Right lung (tissue), 5 donors: Measurements from ENCODE around the gene GJA3. TPM values are rescaled to one million over a fixed set of nuclear protein-coding genes. Genes with fewer than 3 reads are reported as not detected.

ENCODE experiments used
- DNase-seq, 2 donors: peaks; one replicate each; pipeline ENCODE4 v3.0.0-alpha.2; 2013
- polyA plus RNA-seq, 5 donors: library from polyadenylated mRNA; unstranded; fragments of 120-200 nt; gene quantifications; one replicate each; pipeline versions ENCODE4 v1.2.1 to v1.2.3, GENCODE V29; 2013; ENCODE audit warnings: inconsistent platforms in 1 of 5, low replicate concordance in 1 of 5; ENCODE audit not compliant: insufficient read length in 5 of 5, insufficient read depth in 1 of 5

Gene GJA3
- polyA plus RNA-seq, 5 donors, result 0.04 to 0.18 (median 0.07) TPM

- no peak for DNase-seq
These were observed 24.7 kb upstream of the GJA3 start for GRCh38 chr13:20185366-20186056.

GRCh38 chr13:20182231-20182846 is 21.5 kb upstream of the GJA3 start:
- peak in 1 of 2 donors; percentile 60 for DNase-seq

GRCh38 chr13:20181188-20181587 is 20.3 kb upstream of the GJA3 start:
- DNase-seq, result no peak

DNA sequence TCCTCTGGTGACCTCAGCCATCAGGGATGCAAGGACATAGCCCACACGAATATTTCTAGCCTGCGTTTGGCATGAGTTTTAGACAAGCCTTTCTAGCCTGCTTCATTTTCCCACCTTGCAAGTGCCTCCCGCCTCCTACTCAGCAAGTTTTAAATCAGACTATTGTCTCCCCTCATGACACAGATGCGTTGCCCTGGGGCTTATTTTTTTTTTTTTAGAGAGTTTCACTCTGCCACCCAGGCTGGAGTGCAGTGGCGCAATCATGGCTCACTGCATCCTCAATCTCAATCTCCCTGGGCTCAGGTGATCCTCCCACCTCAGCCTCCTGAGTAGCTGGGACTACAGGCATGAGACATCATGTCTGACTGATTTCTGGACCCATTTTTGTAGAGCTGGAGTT is 17.3 kb upstream of the GJA3 start:
- no peak for DNase-seq

DNA sequence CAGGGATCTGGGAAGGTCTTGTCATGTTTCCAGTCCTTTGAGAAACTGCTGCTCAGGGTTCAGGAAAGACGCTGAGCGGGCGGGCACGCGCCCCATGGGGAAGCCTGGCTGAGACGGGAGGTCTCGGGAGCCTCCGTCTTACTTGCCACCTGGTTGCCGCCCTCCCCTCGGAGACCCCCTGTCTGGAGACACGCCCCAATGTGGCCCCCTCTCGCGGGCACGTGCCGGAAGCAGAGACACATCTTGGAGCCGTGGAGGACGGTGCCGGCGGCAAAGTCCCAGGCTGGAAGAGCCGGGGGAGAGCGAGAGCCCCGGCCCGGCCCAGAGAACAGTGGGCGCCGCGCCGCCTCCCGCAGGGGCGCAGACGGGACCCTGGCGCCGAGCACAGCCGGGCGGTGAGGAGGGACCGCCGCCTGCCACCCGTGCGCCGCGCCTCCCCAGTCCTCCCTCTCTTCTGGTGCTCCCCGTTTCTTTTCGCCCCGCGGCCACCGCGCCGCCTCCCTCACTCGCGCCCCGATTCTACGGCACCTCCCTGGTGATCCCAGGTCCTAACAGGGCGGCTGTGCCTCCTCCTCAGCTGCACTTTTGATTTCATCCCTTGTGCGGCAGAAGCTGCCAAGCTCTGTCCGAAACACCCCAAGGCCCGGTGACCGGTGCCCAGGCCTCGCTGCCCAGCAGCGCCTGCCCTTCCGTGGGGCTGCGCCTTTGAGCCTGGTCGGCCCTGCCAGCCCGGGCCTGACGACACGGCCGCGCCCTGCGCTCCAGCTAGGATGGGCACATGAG is 16.4 kb upstream of the GJA3 start:
- DNase-seq, result no peak

DNA sequence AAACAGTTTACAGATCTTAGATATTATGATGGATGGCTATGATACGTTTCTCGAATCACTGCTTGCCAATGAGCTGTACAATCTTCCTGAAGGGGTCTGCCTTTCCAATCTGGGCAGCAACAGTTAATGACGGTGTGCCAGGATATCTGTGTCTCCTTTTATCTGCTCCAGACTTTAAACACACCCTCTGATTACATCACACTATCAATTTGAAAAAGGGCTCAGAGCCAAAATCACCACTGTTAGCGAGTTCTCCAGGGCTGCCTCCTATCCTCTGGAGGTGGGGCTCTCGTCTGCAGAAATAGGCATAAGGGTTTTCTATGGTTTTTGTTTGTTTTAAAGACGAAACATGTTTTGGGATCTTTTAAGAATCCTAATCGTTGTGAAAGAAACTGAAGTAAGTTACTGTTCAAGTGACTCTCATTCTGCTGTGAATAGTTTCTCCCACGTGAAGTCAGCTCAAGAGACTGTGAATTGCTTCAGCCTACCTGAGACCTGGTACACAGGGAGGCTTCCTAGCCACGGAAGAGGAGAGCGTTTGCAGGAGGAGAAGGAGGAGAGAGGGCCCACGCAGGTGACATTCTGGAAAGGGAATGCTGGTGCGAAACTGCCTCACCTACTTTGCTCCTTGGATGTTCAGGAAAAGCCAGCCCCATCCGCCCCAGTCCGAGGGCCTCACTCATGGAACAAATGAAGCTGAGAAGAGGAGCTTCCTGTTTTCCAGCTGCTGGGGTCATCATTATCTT is 15.2 kb upstream of the GJA3 start:
- DNase-seq, result no peak

GRCh38 chr13:20175406-20175794 is 14.5 kb upstream of the GJA3 start:
- DNase-seq, result no peak

- peak; percentile 66 to 72 for DNase-seq
These were observed 14.0 kb upstream of the GJA3 start for GRCh38 chr13:20174656-20175405.

- no peak for DNase-seq
These were observed 12.4 kb upstream of the GJA3 start for GRCh38 chr13:20173116-20173746.

DNA sequence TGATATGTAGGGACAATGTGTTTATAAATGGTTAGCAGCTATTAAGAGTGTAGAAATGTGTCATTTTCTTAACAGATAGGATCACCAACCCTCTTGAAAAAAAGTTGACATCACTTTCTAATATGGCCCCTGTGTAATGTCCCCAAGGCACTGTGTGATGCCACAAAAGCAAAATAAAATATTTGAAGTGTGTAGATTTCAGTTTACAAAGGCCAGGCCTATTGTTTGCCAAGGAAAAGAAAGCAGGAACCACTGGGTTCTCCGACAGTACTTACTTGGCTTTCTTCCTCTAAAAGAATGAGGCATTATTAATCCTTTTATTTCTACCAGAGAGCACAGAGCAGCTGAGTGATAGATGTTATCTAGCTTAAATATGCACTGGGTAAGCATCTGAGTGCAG is 10.5 kb upstream of the GJA3 start:
- DNase-seq, result no peak

- DNase-seq, result no peak
These were observed 10.1 kb upstream of the GJA3 start for GRCh38 chr13:20170921-20171320.

GRCh38 chr13:20168396-20168795 is 7.5 kb upstream of the GJA3 start:
- DNase-seq, result no peak

- DNase-seq, result no peak
These were observed 4.8 kb upstream of the GJA3 start for GRCh38 chr13:20165417-20166257.

DNA sequence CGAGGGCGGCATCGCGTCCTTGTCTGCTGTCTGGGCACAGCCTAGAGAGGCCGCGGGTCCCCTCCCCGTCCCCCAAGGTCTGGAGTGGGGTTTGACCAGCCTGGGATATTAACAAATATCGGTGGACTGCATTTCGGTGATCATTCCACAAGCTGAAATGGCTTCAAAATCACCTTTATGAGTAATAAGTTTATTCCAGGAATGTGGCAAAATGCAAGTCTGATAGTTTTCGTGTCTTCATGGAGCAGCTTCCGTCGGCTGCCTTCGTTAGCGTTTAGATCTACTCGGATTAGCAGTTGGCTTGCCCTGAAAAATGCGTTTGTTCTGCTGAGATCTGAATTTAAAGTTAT is 1.1 kb upstream of the GJA3 start:
- no peak for DNase-seq

DNA sequence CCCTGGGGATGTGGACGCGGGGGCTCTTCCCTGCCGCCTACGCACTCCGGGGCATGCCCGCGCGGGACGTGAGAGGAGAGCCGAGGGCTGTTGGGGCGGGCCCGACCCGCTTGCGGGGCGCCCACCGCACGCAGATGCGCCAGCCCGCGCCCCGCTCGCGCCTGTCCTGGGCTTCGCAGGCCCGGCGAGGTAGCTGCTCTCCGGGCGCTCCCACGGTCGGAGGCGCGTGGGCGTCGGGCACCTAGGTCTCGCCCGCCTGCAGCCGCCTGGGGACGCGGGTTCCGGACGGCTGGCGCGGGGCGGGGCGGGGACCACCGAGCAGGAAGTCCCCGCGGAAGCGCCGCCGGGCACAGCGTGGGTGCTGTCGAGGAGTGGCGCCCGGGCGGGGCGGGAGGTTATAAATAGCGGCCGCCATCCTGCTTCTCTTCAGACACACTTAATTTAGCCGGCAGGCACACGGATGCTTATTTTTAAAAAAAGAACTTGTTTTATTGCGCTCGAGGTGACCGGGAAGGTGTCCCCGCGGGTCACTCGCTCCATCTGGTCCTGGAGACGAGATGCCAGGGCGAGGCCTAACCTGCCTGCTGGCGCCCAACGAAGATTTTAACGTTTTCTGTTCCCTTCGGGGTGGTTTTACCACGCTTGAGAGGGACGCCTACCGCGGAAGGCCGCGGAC is 561 bp upstream of the GJA3 start:
- DNase-seq, result no peak

DNA sequence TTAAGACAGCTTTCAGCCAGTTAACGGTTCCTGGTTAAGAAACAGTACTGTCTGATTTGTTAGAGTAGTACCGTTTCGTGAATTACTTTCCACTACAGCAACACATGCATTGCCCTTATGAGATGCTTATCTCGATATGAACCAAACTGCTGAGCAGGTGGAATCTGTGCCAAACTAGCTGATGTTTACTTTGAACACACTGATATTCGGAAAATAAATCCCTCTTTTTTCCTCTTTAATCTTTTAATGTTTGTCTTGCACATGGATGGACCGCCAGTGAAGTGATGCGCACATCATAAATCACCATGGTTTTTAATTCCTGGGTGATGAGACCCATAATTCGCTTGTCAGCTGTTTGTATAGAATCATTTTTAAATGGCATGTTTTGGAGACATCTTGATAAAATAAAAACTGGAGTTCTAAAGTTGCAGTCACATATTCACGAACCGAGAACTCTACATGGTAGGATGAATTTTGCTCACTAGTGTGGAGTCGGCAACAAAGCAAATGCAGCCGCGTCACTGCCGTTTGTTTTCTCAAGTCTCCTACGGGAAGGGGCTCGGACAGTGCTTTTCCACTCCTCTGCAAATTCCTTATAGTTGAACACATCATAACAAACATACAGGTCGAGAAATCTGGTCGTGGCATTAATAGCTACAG is 1.1 kb downstream of the GJA3 start:
- no peak for DNase-seq

GRCh38 chr13:20157151-20157796 is 3.6 kb downstream of the GJA3 start:
- no peak for DNase-seq

DNA sequence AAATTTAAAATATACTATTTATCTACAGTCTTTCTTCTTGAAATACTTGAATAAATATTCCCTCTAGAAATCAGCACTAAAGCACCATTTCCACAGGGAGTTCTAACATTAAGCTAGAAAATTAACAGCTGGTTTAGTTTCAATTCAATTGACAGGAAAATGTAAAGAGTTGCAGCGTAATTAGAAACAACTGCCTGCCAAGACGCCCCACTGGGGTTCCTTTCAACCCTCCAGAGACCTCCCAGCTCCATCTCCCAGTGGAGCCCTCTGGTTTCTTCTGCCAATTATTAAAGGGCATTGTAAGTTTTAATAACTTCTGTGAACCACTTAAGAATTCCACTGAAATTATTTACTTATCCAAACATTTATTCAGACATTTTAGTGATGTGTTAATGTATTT is 4.2 kb downstream of the GJA3 start:
- DNase-seq, result no peak
